ENCODE results near the gene TIMM50. TPM values are rescaled to one million over a fixed set of nuclear protein-coding genes. Genes with fewer than 3 reads are reported as not detected.

Gene TIMM50
- total RNA-seq, 1 experiment from 2014 or later = 97.2 TPM

GRCh38 chr19:39435499-39436349 lies 44.9 kb upstream of the TIMM50 start, which contains the start of gene RPS16:
Gene RPS16 (minus strand): TSS chr19:39435949. CDS start chr19:39435895, 54 bp downstream.
- peak within 1 kb of the TSS; percentile 95 for H3K4me3 ChIP-seq (ENCODE audit: low read length)
- H3K9me3 ChIP-seq (ENCODE audit: low read length) = no peaks in the 10 kb centered on the region
- no peaks in the 10 kb centered on the region for H3K9me2 ChIP-seq (replicated peaks; ENCODE audit: low read length)
- peaks cover 30% of the 10 kb centered on the region for H3K36me3 ChIP-seq (ENCODE audit: low read depth, low read length)
- peak; percentile 87 for ATAC-seq
- 0 out of 2 replicates have a peak within 1 kb of the TSS, but pooled peaks have one; percentile 29 for H2AFZ ChIP-seq (ENCODE audit: low read length)
- peaks cover 21% of the 10 kb centered on the region for H4K20me1 ChIP-seq (ENCODE audit: low read length)
- peak within 1 kb of the TSS; percentile 99 for H3K4me2 ChIP-seq (ENCODE audit: low read length)
- H3K27ac ChIP-seq (ENCODE audit: low read length) = peak within 1 kb of the TSS; percentile 100
- peaks cover 27% of the 10 kb centered on the region for H3F3A ChIP-seq (ENCODE audit: low read length, unreplicated experiment)
- peaks cover 27% of the 10 kb centered on the region for H3K4me1 ChIP-seq (ENCODE audit: insufficient read depth, low read length)
- ChIA-PET CTCF (interaction anchor here (0.6 kb wide), 1 partner anchor 38 kb away, joined by 3 read pairs; no protein-coding TSS in a partner anchor), POLR2A (ENCODE audit: unreplicated experiment) (interaction anchor here (0.6 to 1.0 kb wide), 11 partner anchors 10 to 1131 kb away, joined by 3 to 6 read pairs (median 4); partner anchors contain the start of genes DYRK1B and SUPT5H)
- peak within 1 kb of the TSS; percentile 100 for H3K9ac ChIP-seq (ENCODE audit: low read length)
- intact Hi-C loops (cut with micrococcal nuclease) = no loop called here
- no peaks in the 10 kb centered on the region for H3K27me3 ChIP-seq (ENCODE audit: low read length)
- TF ChIP-seq EZH2phosphoT487 (IDR thresholded peaks at IDR 0.05; ENCODE audit: borderline replicate concordance, low read length) = no peak
- TF ChIP-seq EZH2 (IDR thresholded peaks at IDR 0.05; ENCODE audit: low read length, unreplicated experiment) = no peak
- H3K79me2 ChIP-seq (ENCODE audit: low read length) = peaks cover 32% of the 10 kb centered on the region
- DNase-seq = peak; percentile 95
- no TSS peak for BruUV-seq (replicated peaks)

- Histone ChIP-seq H3K79me2 (ENCODE audit: low read length) (peaks cover 32% of the 10 kb centered on the region), H4K20me1 (ENCODE audit: low read length) (peaks cover 21% of the 10 kb centered on the region), H2AFZ (ENCODE audit: low read length) (0 out of 2 replicates have a peak overlapping the region, but pooled peaks have one; percentile 29), H3K9me2 (replicated peaks; ENCODE audit: low read length) (no peaks in the 10 kb centered on the region), H3K4me3 (ENCODE audit: low read length) (peak overlapping the region; percentile 95), H3K36me3 (ENCODE audit: low read depth, low read length) (peaks cover 30% of the 10 kb centered on the region), H3K4me2 (ENCODE audit: low read length) (peak overlapping the region; percentile 99), H3K9ac (ENCODE audit: low read length) (peak overlapping the region; percentile 100), H3K9me3 (ENCODE audit: low read length) (no peaks in the 10 kb centered on the region), H3F3A (ENCODE audit: low read length, unreplicated experiment) (peaks cover 27% of the 10 kb centered on the region), H3K27me3 (ENCODE audit: low read length) (no peaks in the 10 kb centered on the region), H3K27ac (ENCODE audit: low read length) (peak overlapping the region; percentile 67), H3K4me1 (ENCODE audit: insufficient read depth, low read length) (peaks cover 23% of the 10 kb centered on the region)
- ATAC-seq (no peak), DNase-seq (no peak)
- POLR2A ChIA-PET (ENCODE audit: unreplicated experiment) = interaction anchor here (0.6 to 1.0 kb wide), 9 partner anchors 9 to 1049 kb away, joined by 3 to 6 read pairs (median 4); partner anchors contain the start of genes DYRK1B and SUPT5H
- CTCF ChIA-PET = no interaction called here
- intact Hi-C loops (cut with micrococcal nuclease) = no loop called here
- BruUV-seq (replicated peaks) = TSS peak; percentile 98
- TF ChIP-seq, protein P1, sequence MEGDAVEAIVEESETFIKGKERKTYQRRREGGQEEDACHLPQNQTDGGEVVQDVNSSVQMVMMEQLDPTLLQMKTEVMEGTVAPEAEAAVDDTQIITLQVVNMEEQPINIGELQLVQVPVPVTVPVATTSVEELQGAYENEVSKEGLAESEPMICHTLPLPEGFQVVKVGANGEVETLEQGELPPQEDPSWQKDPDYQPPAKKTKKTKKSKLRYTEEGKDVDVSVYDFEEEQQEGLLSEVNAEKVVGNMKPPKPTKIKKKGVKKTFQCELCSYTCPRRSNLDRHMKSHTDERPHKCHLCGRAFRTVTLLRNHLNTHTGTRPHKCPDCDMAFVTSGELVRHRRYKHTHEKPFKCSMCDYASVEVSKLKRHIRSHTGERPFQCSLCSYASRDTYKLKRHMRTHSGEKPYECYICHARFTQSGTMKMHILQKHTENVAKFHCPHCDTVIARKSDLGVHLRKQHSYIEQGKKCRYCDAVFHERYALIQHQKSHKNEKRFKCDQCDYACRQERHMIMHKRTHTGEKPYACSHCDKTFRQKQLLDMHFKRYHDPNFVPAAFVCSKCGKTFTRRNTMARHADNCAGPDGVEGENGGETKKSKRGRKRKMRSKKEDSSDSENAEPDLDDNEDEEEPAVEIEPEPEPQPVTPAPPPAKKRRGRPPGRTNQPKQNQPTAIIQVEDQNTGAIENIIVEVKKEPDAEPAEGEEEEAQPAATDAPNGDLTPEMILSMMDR (conservative IDR thresholded peaks at IDR 0.05; ENCODE audit: low read depth, low read length) = no peak
- TF ChIP-seq EZH2phosphoT487 (IDR thresholded peaks at IDR 0.05; ENCODE audit: borderline replicate concordance, low read length) (no peak), EZH2 (IDR thresholded peaks at IDR 0.05; ENCODE audit: low read length, unreplicated experiment) (no peak)
Measured at GRCh38 chr19:39436350-39436716, 44.3 kb upstream of the TIMM50 start.

DNA sequence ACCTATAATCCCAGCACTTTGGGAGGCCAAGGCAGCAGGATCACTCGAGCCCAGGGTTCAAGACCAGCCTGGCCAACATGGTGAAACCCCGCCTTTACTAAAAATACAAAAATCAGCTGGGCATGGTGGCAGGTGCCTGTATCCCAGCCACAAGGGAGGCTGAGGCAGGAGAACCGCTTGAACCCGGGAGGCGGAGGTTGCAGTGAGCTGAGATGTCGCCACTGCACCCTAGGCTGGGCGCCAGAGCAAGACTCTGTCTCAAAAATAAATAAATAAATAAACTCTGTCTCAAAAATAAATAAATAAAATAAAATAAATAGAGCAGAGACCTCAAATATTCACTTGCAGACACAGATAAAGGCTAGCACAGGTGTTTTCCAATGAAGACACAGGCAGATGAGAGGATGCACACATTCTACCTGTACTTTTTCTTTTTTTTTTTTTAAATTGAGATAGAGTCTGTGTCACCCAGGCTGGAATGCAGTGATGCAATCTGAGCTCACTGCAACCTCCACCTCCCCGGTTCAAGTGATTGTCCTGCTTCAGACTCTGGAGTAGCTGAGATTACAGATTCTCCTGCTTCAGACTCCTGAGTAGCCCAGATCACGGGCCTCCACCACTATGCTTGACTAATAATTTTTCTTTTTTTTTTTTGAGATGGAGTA lies 42.2 kb upstream of the TIMM50 start:
- no peak overlapping the region for H3K9ac ChIP-seq (ENCODE audit: low read length)
- DNase-seq (peak; percentile 32), ATAC-seq (no peak)
- H3K36me3 ChIP-seq (ENCODE audit: low read depth, low read length) = peaks cover 18% of the 10 kb centered on the region
- no peak overlapping the region for H3K4me2 ChIP-seq (ENCODE audit: low read length)
- peaks cover 16% of the 10 kb centered on the region for H3F3A ChIP-seq (ENCODE audit: low read length, unreplicated experiment)
- intact Hi-C loops (cut with micrococcal nuclease) = no loop called here
- no peaks in the 10 kb centered on the region for H3K9me2 ChIP-seq (replicated peaks; ENCODE audit: low read length)
- no peaks in the 10 kb centered on the region for H3K9me3 ChIP-seq (ENCODE audit: low read length)
- H3K4me1 ChIP-seq (ENCODE audit: insufficient read depth, low read length) = peaks cover 19% of the 10 kb centered on the region
- ChIA-PET CTCF (interaction anchor here (0.6 to 0.7 kb wide), 2 partner anchors 37 to 356 kb away, joined by 3 to 4 read pairs; no protein-coding TSS in a partner anchor), POLR2A (ENCODE audit: unreplicated experiment) (interaction anchor here (0.6 kb wide), 1 partner anchor 1434 kb away, joined by 3 read pairs; no protein-coding TSS in a partner anchor)
- H3K27me3 ChIP-seq (ENCODE audit: low read length) = no peaks in the 10 kb centered on the region
- peaks cover 15% of the 10 kb centered on the region for H4K20me1 ChIP-seq (ENCODE audit: low read length)
- H2AFZ ChIP-seq (ENCODE audit: low read length) = no peak overlapping the region
- no peak for TF ChIP-seq EZH2 (IDR thresholded peaks at IDR 0.05; ENCODE audit: low read length, unreplicated experiment)
- TF ChIP-seq, protein P1 (conservative IDR thresholded peaks at IDR 0.05; ENCODE audit: low read depth, low read length) = no peak
- TF ChIP-seq EZH2phosphoT487 (IDR thresholded peaks at IDR 0.05; ENCODE audit: borderline replicate concordance, low read length) = no peak
- H3K27ac ChIP-seq (ENCODE audit: low read length) = no peak overlapping the region
- no peak overlapping the region for H3K4me3 ChIP-seq (ENCODE audit: low read length)
- peaks cover 24% of the 10 kb centered on the region for H3K79me2 ChIP-seq (ENCODE audit: low read length)
- BruUV-seq (replicated peaks) = no TSS peak
